Spleen (tissue), 7 donors: ENCODE results near the gene MAP3K5.

Source experiments
- CTCF ChIP-seq, 11 experiments: fragments of 200-600 bp in 7 of 11; fragments of 450-650 bp in 4 of 11; sonication (generic) in 4 of 11; IDR thresholded peaks in 8 of 11; conservative IDR thresholded peaks in 3 of 11; 1 replicate in 7 of 11; 2 replicates in 4 of 11; pipeline versions ENCODE4 v1.4.0 to v1.8.0; 2016 to 2021; ENCODE audit warnings: antibody characterized with exemption in 11 of 11, inconsistent platforms in 4 of 11, mild to moderate bottlenecking in 1 of 11
- POLR2A ChIP-seq, 3 donors: fragments of 450-650 bp; IDR thresholded peaks; one replicate each; pipeline ENCODE4 v1.5.1; 2017; ENCODE audit warnings: antibody characterized with exemption in 3 of 3, mild to moderate bottlenecking in 1 of 3
- donor health status: DM: no; HTN: no; CAD: no; lungs with moderate emphysema.
- donor health status: DM: no; HTN: no; CAD: no.
- donor health status: DM: no; HTN: no; CAD: no.

GRCh38 chr6:136709429-136709828, 82.8 kb downstream of the MAP3K5 start:
- TF ChIP-seq CTCF (IDR thresholded peaks at IDR 0.05 in 8 of 11, conservative IDR thresholded peaks at IDR 0.05 in 3 of 11) (no peak), POLR2A (IDR thresholded peaks at IDR 0.05) (no peak)
